Measurements from ENCODE around the gene MAPK9. TPM values are rescaled to one million over a fixed set of nuclear protein-coding genes. Genes with fewer than 3 reads are reported as not detected.

MAPK9 gene
- total RNA-seq, 1 donor from 2014 or later: 31.8 TPM

DNA sequence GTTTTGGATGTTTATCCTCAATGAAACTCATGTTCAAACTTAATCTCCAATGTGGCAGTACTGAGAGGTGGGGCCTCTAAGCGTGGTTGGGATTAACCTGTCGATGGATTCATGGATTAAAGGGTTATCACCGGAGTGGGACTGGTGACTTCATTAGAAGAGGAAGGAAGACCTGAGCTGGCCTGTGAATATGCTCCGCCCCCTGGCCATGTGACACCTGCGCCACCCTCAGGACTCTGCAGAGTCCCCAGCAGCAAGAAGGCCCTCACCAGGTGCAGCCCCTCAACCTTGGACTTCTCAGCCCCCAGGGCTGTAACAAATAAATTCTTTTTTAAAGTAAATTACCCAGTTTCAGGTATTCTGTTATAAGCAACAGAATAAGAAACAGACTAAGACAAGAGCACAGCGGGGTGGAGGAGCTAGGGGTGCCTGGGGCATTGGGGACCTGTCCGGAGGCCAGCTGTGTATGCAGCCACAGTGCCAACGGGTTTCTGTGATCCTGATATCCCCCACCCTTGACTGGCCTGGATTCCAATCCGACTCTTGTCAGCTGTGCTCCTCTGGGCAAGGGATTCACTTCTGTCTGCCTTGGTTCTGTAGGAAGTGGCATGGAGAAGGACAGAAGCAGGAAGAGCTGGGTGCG, 3.2 kb upstream of the MAPK9 start:
- Mint-ChIP-seq H3K4me3 (ENCODE audit: unreplicated experiment) (no peak overlapping the region), H3K36me3 (ENCODE audit: unreplicated experiment) (no peaks in the 10 kb centered on the region), H3K27ac (ENCODE audit: unreplicated experiment) (no peak overlapping the region)

DNA sequence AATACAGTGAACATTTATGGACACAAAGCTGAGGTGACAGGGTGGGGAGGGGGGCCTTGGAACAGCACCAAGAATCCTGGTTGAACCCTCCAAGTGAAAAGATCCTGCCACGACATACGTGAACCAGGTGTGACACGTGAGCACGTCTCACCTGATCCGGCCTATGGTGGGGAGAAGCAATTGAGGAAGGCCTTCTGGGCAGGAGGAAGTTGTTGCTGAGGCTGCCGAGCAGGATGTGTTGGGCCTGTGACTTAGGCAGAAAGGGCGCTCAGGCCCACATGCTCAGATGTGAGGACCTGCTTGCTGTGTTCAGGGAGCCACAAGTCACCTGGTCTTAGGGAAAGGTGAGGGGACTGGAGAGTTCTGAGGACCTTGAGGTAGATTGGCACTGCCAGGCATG, 2.5 kb upstream of the MAPK9 start:
- Mint-ChIP-seq H3K9me3 (ENCODE audit: unreplicated experiment) (no peaks in the 10 kb centered on the region), H3K36me3 (ENCODE audit: unreplicated experiment) (no peaks in the 10 kb centered on the region), H3K27ac (ENCODE audit: unreplicated experiment) (no peak overlapping the region), H3K4me1 (ENCODE audit: unreplicated experiment) (peaks cover 40% of the 10 kb centered on the region), H3K27me3 (ENCODE audit: unreplicated experiment) (no peaks in the 10 kb centered on the region), H3K4me3 (ENCODE audit: unreplicated experiment) (no peak overlapping the region)
- no peak for DNase-seq (ENCODE audit: extremely low spot score, unreplicated experiment)
- TF ChIP-seq, protein P1, sequence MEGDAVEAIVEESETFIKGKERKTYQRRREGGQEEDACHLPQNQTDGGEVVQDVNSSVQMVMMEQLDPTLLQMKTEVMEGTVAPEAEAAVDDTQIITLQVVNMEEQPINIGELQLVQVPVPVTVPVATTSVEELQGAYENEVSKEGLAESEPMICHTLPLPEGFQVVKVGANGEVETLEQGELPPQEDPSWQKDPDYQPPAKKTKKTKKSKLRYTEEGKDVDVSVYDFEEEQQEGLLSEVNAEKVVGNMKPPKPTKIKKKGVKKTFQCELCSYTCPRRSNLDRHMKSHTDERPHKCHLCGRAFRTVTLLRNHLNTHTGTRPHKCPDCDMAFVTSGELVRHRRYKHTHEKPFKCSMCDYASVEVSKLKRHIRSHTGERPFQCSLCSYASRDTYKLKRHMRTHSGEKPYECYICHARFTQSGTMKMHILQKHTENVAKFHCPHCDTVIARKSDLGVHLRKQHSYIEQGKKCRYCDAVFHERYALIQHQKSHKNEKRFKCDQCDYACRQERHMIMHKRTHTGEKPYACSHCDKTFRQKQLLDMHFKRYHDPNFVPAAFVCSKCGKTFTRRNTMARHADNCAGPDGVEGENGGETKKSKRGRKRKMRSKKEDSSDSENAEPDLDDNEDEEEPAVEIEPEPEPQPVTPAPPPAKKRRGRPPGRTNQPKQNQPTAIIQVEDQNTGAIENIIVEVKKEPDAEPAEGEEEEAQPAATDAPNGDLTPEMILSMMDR (IDR thresholded peaks at IDR 0.05): no peak

More for the DNA sequence above, 3.2 kb upstream of the MAPK9 start:
- Mint-ChIP-seq H3K9me3 (ENCODE audit: unreplicated experiment) (no peaks in the 10 kb centered on the region), H3K4me1 (ENCODE audit: unreplicated experiment) (peaks cover 38% of the 10 kb centered on the region), H3K27me3 (ENCODE audit: unreplicated experiment) (no peaks in the 10 kb centered on the region)
- DNase-seq (ENCODE audit: extremely low spot score, unreplicated experiment): no peak
- TF ChIP-seq, protein P1 (IDR thresholded peaks at IDR 0.05): no peak

DNA sequence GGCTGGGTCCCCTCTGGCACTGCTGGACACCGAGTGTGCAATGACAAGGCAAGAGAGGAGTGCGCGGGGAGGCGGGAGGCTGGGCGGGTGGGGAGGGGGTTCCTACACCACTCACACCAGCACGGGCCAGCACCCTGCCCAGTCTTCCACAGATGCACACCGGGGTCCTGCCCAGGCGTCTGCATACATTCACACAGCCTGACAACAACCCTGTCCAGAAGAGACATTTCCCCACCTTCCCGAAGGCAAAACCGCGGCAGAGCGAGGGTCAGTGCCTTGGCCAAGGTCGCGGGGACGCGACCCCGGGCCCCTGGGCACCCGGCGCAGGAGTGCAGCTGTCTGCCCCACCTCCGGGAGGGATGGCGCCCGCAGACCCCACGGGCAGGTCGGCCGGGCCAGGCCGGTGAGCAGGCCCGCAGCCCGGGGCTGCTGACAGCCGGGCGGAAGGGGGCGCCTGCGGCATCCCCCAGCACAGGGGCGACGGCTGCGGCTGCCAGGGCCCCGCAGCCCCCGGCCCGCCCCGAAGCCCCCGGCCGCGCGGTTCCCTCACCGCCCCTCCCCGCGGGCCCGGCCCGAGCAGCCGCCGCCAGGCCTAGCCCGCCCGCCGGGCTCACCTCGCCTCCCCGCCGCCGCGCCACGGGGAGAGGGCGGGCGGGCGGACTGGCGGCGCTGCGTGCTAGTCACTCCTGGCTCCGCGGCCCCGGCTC, 496 bp downstream of the MAPK9 start:
- Mint-ChIP-seq H3K27me3 (ENCODE audit: unreplicated experiment) (no peaks in the 10 kb centered on the region), H3K36me3 (ENCODE audit: unreplicated experiment) (peaks cover 2% of the 10 kb centered on the region), H3K27ac (ENCODE audit: unreplicated experiment) (no peak overlapping the region), H3K4me1 (ENCODE audit: unreplicated experiment) (peaks cover 37% of the 10 kb centered on the region), H3K4me3 (ENCODE audit: unreplicated experiment) (peak overlapping the region; percentile 77), H3K9me3 (ENCODE audit: unreplicated experiment) (no peaks in the 10 kb centered on the region)
- TF ChIP-seq, protein P1 (IDR thresholded peaks at IDR 0.05): peak; percentile 38
- DNase-seq (ENCODE audit: extremely low spot score, unreplicated experiment): no peak

DNA sequence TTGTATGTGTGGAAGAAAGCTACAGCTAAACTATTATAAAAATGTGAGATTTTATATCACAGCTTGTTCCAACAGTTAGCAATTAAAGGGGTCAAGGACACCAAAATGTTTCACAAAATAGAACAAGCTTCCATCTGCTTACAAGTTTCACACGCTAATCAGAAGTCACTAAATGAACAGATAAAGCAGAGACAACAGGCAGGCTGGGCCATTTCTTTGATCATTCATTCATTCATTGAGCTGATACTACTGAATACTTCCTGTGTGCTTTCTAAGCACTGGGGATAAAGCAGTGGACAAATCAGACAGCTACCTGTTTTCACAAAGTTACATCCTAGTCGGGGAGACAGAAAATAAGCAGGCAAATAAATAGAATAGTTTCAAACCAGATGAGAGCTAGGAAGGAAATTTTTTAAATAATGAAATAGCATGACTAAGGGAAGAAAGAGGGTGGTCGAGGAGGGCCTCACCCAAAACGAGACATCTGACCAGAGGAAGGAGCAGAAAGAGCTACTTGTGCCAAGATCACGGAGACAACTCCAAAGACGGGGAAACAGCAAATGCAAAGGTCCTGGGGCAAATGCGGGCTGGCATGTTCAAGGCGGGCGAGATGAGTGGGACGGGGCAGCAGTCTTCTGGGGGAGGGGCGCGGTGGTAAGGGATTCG, 1.2 kb downstream of the MAPK9 start:
- H3K36me3 Mint-ChIP-seq (ENCODE audit: unreplicated experiment): peaks cover 4% of the 10 kb centered on the region
- no peaks in the 10 kb centered on the region for H3K9me3 Mint-ChIP-seq (ENCODE audit: unreplicated experiment)
- peak; percentile 6 for DNase-seq (ENCODE audit: extremely low spot score, unreplicated experiment)
- H3K27ac Mint-ChIP-seq (ENCODE audit: unreplicated experiment): peak overlapping the region; percentile 42
- no peaks in the 10 kb centered on the region for H3K27me3 Mint-ChIP-seq (ENCODE audit: unreplicated experiment)
- H3K4me1 Mint-ChIP-seq (ENCODE audit: unreplicated experiment): peaks cover 30% of the 10 kb centered on the region
- H3K4me3 Mint-ChIP-seq (ENCODE audit: unreplicated experiment): peak overlapping the region; percentile 77
- TF ChIP-seq, protein P1 (IDR thresholded peaks at IDR 0.05): no peak

DNA sequence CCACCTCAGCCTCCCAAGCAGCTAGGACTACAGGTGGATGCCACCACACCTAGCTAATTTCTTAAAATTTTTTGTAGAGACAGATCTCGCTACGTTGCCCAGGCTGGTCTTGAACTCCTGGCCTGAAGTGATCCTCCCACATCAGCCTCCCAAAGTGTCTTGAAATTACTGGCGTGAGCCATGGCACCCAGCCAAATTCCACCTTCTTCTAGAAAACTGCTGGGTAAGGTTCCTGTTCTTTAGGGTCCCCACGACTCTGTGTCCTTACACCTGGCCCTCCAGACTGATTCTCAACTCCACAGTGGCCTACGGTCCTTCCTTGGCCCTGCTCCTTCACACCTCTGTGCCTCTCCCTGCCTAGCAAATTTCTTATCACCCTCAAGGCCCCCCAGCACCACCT, 1.9 kb downstream of the MAPK9 start:
- Mint-ChIP-seq H3K4me3 (ENCODE audit: unreplicated experiment) (no peak overlapping the region), H3K27me3 (ENCODE audit: unreplicated experiment) (no peaks in the 10 kb centered on the region), H3K27ac (ENCODE audit: unreplicated experiment) (no peak overlapping the region), H3K4me1 (ENCODE audit: unreplicated experiment) (peaks cover 28% of the 10 kb centered on the region), H3K9me3 (ENCODE audit: unreplicated experiment) (no peaks in the 10 kb centered on the region), H3K36me3 (ENCODE audit: unreplicated experiment) (peaks cover 4% of the 10 kb centered on the region)
- DNase-seq (ENCODE audit: extremely low spot score, unreplicated experiment): peak; percentile 65
- TF ChIP-seq, protein P1 (IDR thresholded peaks at IDR 0.05): no peak
